HepG2 (cell line): Measurements from ENCODE around the gene COG5. TPM values are rescaled to one million over a fixed set of nuclear protein-coding genes. Genes with fewer than 3 reads are reported as not detected.

Source experiments
- ATAC-seq: fragments of 200-7000 bp; cut with Tn5 transposase; 3 replicates; pipeline ENCODE4 v1.9.1; 2020; ENCODE audit warnings: mild to moderate bottlenecking, moderate library complexity
- BruUV-seq: library from RNA; stranded (reverse); fragments of 400-500 nt; replicated peaks from 2 replicates; lab custom pipeline; 2021; lab: Mats Ljungman, UMichigan
- CTCF ChIA-PET: fragments of 300-600 bp; formaldehyde crosslinking; extraction: SDS; loops from one replicate; lab custom pipeline; 2021; ENCODE audit warnings: low total read pairs, inconsistent platforms, low intra/inter-chr PET ratio; lab: Yijun Ruan, JAX
- POLR2A ChIA-PET: fragments of 350-600 bp; sonication (Branson Sonifier 250); formaldehyde crosslinking; loops from one replicate; lab custom pipeline; 2020; ENCODE audit warnings: antibody characterized with exemption, inconsistent platforms; lab: Yijun Ruan, JAX
- DNase-seq: peaks from one replicate; pipeline ENCODE4 v3.0.0-alpha.2; 2015; ENCODE audit warnings: low spot score
- FAIRE-seq: peaks from 3 replicates; lab custom pipeline; 2011; peaks lifted over from hg19 to GRCh38; lab: Jason Lieb, UNC
- H2AFZ ChIP-seq: one replicate; pipeline ENCODE4 v1.6.1; 2011; ENCODE audit warnings: low read length, inconsistent platforms
- H3K27ac ChIP-seq: fragments of 300-600 bp; 3 replicates; pipeline ENCODE4 v1.8.0; 2011; ENCODE audit warnings: mixed run types, mild to moderate bottlenecking, mixed read lengths, low read length, inconsistent platforms; ENCODE audit not compliant: insufficient read depth; ENCODE audit errors: extremely low read length
- H3K27me3 ChIP-seq, 2 experiments: fragments of 200-600 bp in 1 of 2; 2 replicates in 1 of 2; 3 replicates in 1 of 2; pipeline versions ENCODE4 v1.6.0 to v1.8.0; 2011; ENCODE audit warnings: low read length in 2 of 2, mild to moderate bottlenecking in 2 of 2, moderate library complexity in 2 of 2, inconsistent platforms in 1 of 2; ENCODE audit not compliant: insufficient read depth in 2 of 2, control insufficient read depth in 1 of 2
- H3K36me3 ChIP-seq, 2 experiments: fragments of 200-600 bp in 1 of 2; replicated peaks in 1 of 2; 2 replicates in 1 of 2; 3 replicates in 1 of 2; pipeline versions ENCODE4 v1.5.1 to v1.8.0; 2011; ENCODE audit warnings: low read length in 2 of 2, inconsistent platforms in 1 of 2; ENCODE audit not compliant: insufficient read depth in 2 of 2, control insufficient read depth in 1 of 2
- H3K4me1 ChIP-seq: 2 replicates; pipeline ENCODE4 v1.5.1; 2012; ENCODE audit warnings: low read length, inconsistent platforms; ENCODE audit not compliant: insufficient read depth
- H3K4me2 ChIP-seq: 2 replicates; pipeline ENCODE4 v1.6.0; 2011; ENCODE audit warnings: low read depth, low read length, inconsistent platforms
- H3K4me3 ChIP-seq, 3 experiments: fragments of 200-600 bp in 1 of 3; sonication (generic), shearing (Covaris generic) in 1 of 3; replicated peaks in 1 of 3; 2 replicates each; pipeline ENCODE4 v1.5.1; 2011 to 2016; ENCODE audit warnings: low read length in 3 of 3, inconsistent platforms in 2 of 3, low read depth in 2 of 3, mild to moderate bottlenecking in 2 of 3, control low read depth in 1 of 3, mixed read lengths in 1 of 3; ENCODE audit not compliant: insufficient read depth in 1 of 3
- H3K79me2 ChIP-seq: one replicate; pipeline ENCODE4 v1.6.1; 2011; ENCODE audit warnings: low read length, inconsistent platforms; ENCODE audit not compliant: insufficient read depth
- H3K9ac ChIP-seq: 2 replicates; pipeline ENCODE4 v1.6.0; 2011; ENCODE audit warnings: mild to moderate bottlenecking, low read depth, low read length, inconsistent platforms; ENCODE audit not compliant: insufficient read depth
- H3K9me3 ChIP-seq: 2 replicates; pipeline ENCODE4 v1.5.1; 2012; ENCODE audit warnings: mild to moderate bottlenecking, low read length
- H4K20me1 ChIP-seq: 2 replicates; pipeline ENCODE4 v1.6.0; 2011; ENCODE audit warnings: inconsistent platforms, mild to moderate bottlenecking, low read length, moderate library complexity; ENCODE audit not compliant: insufficient read depth
- CENPX ChIP-seq: sonication (generic); formaldehyde crosslinking; IDR thresholded peaks from 2 replicates; pipeline ENCODE4 v1.9.0; 2021; ENCODE audit warnings: mild to moderate bottlenecking, missing genetic modification reagents, moderate library complexity
- KDM3A ChIP-seq: IDR thresholded peaks from 2 replicates; pipeline ENCODE4 v1.6.1; 2018; ENCODE audit warnings: low read depth, missing compliant biosample characterization
- NONO ChIP-seq, 2 experiments: fragments of 450-650 bp in 1 of 2; sonication (generic) in 1 of 2; formaldehyde crosslinking in 1 of 2; IDR thresholded peaks in 1 of 2; conservative IDR thresholded peaks in 1 of 2; 2 replicates each; pipeline versions ENCODE4 v1.6.1 to v1.8.0; 2017 to 2022; ENCODE audit warnings: mild to moderate bottlenecking in 1 of 2, missing genetic modification reagents in 1 of 2, moderate library complexity in 1 of 2
- WGBS: methylation state at CpG from one replicate; pipeline ENCODE4 v1.1.6; 2017; ENCODE audit warnings: low lambda C conversion rate; 5-methylcytosine and 5-hydroxymethylcytosine counted together
- in situ Hi-C: cut with HindIII; loops from 2 replicates; pipeline ENCODE4 v1.10.0; 2017; ENCODE audit warnings: low pct_unique_long_range_greater_than_20kb; ENCODE audit not compliant: extremely low pct_ligation_motif_present
- intact Hi-C: fragments of 100-400 bp; cut with micrococcal nuclease; formaldehyde crosslinking; loops from one replicate; pipeline ENCODE4 v1.10.0; 2022; ENCODE audit not compliant: unreplicated experiment
- polyA plus RNA-seq, 8 experiments: library from polyadenylated mRNA; depleted of rRNA in 3 of 8; stranded (reverse) in 7 of 8; unstranded in 1 of 8; fragments of >200 nt; fragmentation: Illumina TruSeq in 4 of 8; extraction: Trizol in 4 of 8; gene quantifications; 2 replicates each; pipeline versions ENCODE4 v1.2.1 to v1.2.3, GENCODE V29; 2011 to 2016; ENCODE audit warnings: low read depth in 4 of 8, missing spikeins in 1 of 8, mixed read lengths in 1 of 8; ENCODE audit not compliant: insufficient read depth in 1 of 8
- total RNA-seq, 5 experiments: library from RNA; depleted of rRNA; stranded (reverse); fragments of >200 nt; fragmentation: Illumina TruSeq; extraction: Trizol; gene quantifications; 2 replicates each; pipeline ENCODE4 v1.2.3, GENCODE V29; 2016; ENCODE audit warnings: low read depth in 1 of 5

COG5 gene
- total and polyA plus RNA-seq, 2 of the 13 experiments (the other 11 are each of a cell fraction or from before 2014, with no cell fraction given), result 20.4 to 31.3 TPM

DNA sequence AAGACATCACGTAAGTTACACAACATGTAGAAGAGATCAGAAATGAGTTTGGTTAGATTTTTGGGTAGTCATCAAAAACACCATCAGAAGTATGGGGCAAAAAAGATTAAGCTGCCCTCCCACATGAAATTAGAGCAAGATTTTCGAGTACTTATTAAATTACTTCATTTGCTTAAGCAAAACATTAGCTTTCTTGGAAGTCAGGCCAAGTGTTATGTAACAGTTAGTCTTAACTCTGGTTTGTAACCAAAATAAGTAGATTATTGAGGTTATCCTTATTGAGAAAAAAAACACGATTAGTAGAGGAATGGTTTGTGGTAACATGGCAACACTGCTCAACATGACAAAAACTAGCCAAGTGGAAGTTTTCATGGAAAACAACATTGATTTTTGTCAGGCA is 357.0 kb downstream of the COG5 start:
- no TSS peak for BruUV-seq
- intact Hi-C loops, result no loop called here
- Histone ChIP-seq H3K9ac (no peak overlapping the region), H4K20me1 (no peaks in the 10 kb centered on the region), H3K4me2 (no peak overlapping the region), H3K9me3 (no peaks in the 10 kb centered on the region), H3K4me1 (no peaks in the 10 kb centered on the region), H2AFZ (no peak overlapping the region), H3K27ac (no peak overlapping the region), H3K79me2 (no peaks in the 10 kb centered on the region), H3K4me3 (no peak overlapping the region), H3K27me3 (no peaks in the 10 kb centered on the region), H3K36me3 (peaks cover 8 to 56% of the 10 kb centered on the region in 2 experiments)
- WGBS, result 90% methylated on average over 3 of the region's 3 CpGs
- ChIA-PET POLR2A (no interaction called here), CTCF (no interaction called here)
- ATAC-seq, result no peak
- DNase-seq, result no peak
- no peak for FAIRE-seq
- in situ Hi-C loops, result loop anchor here (25.0 kb wide), 2 partner anchors 506 to 681 kb away; partner anchors contain the start of gene DLD
- no peak for TF ChIP-seq KDM3A (CRISPR knock-in tag)

DNA sequence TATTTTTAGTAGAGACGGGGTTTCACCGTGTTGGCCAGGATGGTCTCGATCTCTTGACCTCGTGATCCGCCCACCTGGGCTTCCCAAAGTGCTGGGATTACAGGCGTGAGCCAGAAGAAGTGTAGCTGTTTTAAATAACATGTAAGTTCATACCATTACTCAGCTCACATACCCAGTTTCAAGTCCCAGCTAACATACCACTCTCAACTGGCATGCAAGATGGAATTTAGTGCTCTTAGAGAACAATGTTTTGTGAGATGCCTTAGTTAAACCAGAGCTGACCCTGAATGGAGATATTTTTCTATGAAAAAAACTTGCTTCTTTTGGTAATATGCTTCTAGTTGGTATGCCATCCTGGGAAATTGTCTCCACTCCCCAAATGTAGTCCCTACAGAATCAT is 357.6 kb downstream of the COG5 start:
- H2AFZ ChIP-seq, result no peak overlapping the region
- FAIRE-seq (no peak), DNase-seq (no peak), ATAC-seq (no peak)
- no peak overlapping the region for H3K4me2 ChIP-seq
- in situ Hi-C loops (loop anchor here (25.0 kb wide), 2 partner anchors 506 to 681 kb away; partner anchors contain the start of gene DLD), intact Hi-C loops (no loop called here)
- H3K79me2 ChIP-seq, result no peaks in the 10 kb centered on the region
- BruUV-seq, result no TSS peak
- H3K9me3 ChIP-seq, result no peaks in the 10 kb centered on the region
- H4K20me1 ChIP-seq, result no peaks in the 10 kb centered on the region
- 99% methylated on average over 6 of the region's 6 CpGs for WGBS
- no peak overlapping the region for H3K4me3 ChIP-seq
- no peaks in the 10 kb centered on the region for H3K27me3 ChIP-seq
- H3K9ac ChIP-seq, result no peak overlapping the region
- TF ChIP-seq CENPX (CRISPR knock-in tag) (no peak), NONO (IDR thresholded peaks at IDR 0.05) (no peak), NONO (CRISPR knock-in tag; conservative IDR thresholded peaks at IDR 0.05) (no peak)
- H3K4me1 ChIP-seq, result no peaks in the 10 kb centered on the region
- ChIA-PET CTCF (no interaction called here), POLR2A (no interaction called here)
- H3K27ac ChIP-seq, result no peak overlapping the region
- H3K36me3 ChIP-seq, result peaks cover 8 to 57% of the 10 kb centered on the region in 2 experiments
